ENCODE measurements around the gene SLC12A2. TPM values are rescaled to one million over a fixed set of nuclear protein-coding genes. Genes with fewer than 3 reads are reported as not detected.

SLC12A2 gene
- total RNA-seq, 1 experiment from 2014 or later = 36.9 TPM

GRCh38 chr5:128193665-128194390, 110.3 kb downstream of the SLC12A2 start:
- ATAC-seq = no peak
- in situ Hi-C loops (cut with HindIII; ENCODE audit: low pct_unique_long_range_greater_than_20kb, low sequenced_read_pairs) = no loop called here

DNA sequence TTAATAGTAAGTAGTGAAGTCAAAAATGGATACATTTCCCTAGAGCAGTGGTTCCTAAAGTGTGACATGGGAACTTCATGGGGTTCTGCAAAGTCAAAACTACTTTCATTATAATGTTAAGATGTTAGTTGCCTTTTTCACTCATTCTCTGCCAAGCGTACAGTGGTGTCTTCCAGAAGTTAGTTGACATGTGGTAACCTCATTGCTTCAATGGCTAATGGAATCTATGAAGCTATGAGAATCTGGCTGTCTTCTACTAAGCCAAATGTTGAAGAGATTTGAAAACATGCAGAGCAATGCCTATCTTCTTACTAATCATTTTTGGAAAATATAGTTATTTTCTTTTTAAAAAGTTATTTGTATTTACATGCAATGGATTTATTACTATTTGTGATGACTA, 111.8 kb downstream of the SLC12A2 start:
- H3K27ac ChIP-seq (ENCODE audit: low read length) = no peak overlapping the region
- H3K36me3 ChIP-seq (ENCODE audit: control insufficient read depth, insufficient read depth, low read length) = no peaks in the 10 kb centered on the region
- DNase-seq (ENCODE audit: low read depth, low spot score) (no peak), ATAC-seq (no peak)
- intact Hi-C loops (cut with micrococcal nuclease; ENCODE audit: unreplicated experiment) = no loop called here
- H3K4me1 ChIP-seq (ENCODE audit: control insufficient read depth, insufficient read depth, low read length) = no peaks in the 10 kb centered on the region; the same call in 1 of the 2 replicates
- in situ Hi-C loops (cut with HindIII; ENCODE audit: low pct_unique_long_range_greater_than_20kb, low sequenced_read_pairs) = no loop called here
- TF ChIP-seq TCF7L2 (IDR thresholded peaks at IDR 0.05; ENCODE audit: low read depth, low read length) (no peak), SIN3A (IDR thresholded peaks at IDR 0.05; ENCODE audit: borderline replicate concordance, insufficient read depth, low read depth, low read length) (no peak), POLR2AphosphoS5 (IDR thresholded peaks at IDR 0.05; ENCODE audit: low read depth, low read length) (no peak), REST (IDR thresholded peaks at IDR 0.05; ENCODE audit: insufficient read depth in 1 of 2, low read depth in 2 of 2, low read length in 1 of 2) (no peak)
- TF ChIP-seq, protein P1, sequence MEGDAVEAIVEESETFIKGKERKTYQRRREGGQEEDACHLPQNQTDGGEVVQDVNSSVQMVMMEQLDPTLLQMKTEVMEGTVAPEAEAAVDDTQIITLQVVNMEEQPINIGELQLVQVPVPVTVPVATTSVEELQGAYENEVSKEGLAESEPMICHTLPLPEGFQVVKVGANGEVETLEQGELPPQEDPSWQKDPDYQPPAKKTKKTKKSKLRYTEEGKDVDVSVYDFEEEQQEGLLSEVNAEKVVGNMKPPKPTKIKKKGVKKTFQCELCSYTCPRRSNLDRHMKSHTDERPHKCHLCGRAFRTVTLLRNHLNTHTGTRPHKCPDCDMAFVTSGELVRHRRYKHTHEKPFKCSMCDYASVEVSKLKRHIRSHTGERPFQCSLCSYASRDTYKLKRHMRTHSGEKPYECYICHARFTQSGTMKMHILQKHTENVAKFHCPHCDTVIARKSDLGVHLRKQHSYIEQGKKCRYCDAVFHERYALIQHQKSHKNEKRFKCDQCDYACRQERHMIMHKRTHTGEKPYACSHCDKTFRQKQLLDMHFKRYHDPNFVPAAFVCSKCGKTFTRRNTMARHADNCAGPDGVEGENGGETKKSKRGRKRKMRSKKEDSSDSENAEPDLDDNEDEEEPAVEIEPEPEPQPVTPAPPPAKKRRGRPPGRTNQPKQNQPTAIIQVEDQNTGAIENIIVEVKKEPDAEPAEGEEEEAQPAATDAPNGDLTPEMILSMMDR (IDR thresholded peaks at IDR 0.05) = no peak
- ChIA-PET CTCF (no interaction called here), POLR2A (no interaction called here)
- no TSS peak for BruUV-seq (replicated peaks)
- H3K4me3 ChIP-seq (ENCODE audit: low read depth in 2 of 2, low read length in 2 of 2) = no peak overlapping the region
- no peaks in the 10 kb centered on the region for H3K9me3 ChIP-seq (ENCODE audit: control insufficient read depth, insufficient read depth, low read depth, low read length)
- H3K27me3 ChIP-seq (ENCODE audit: control insufficient read depth, insufficient read depth, low read length) = peaks cover 1% of the 10 kb centered on the region; the same call in 1 of the 2 replicates

More at GRCh38 chr5:128193665-128194390, 110.3 kb downstream of the SLC12A2 start:
- DNase-seq (ENCODE audit: low read depth, low spot score) = no peak
- Histone ChIP-seq H3K27ac (ENCODE audit: low read length) (no peak overlapping the region), H3K27me3 (ENCODE audit: control insufficient read depth, insufficient read depth, low read length) (no peaks in the 10 kb centered on the region), H3K36me3 (ENCODE audit: control insufficient read depth, insufficient read depth, low read length) (no peaks in the 10 kb centered on the region), H3K4me1 (ENCODE audit: control insufficient read depth, insufficient read depth, low read length) (no peaks in the 10 kb centered on the region), H3K4me3 (ENCODE audit: low read depth in 2 of 2, low read length in 2 of 2) (no peak overlapping the region), H3K9me3 (ENCODE audit: control insufficient read depth, insufficient read depth, low read depth, low read length) (no peaks in the 10 kb centered on the region)
- TF ChIP-seq POLR2AphosphoS5 (IDR thresholded peaks at IDR 0.05; ENCODE audit: low read depth, low read length) (no peak), TCF7L2 (IDR thresholded peaks at IDR 0.05; ENCODE audit: low read depth, low read length) (no peak), SIN3A (IDR thresholded peaks at IDR 0.05; ENCODE audit: borderline replicate concordance, insufficient read depth, low read depth, low read length) (no peak), REST (IDR thresholded peaks at IDR 0.05; ENCODE audit: insufficient read depth in 1 of 2, low read depth in 2 of 2, low read length in 1 of 2) (no peak)
- TF ChIP-seq, protein P1 (IDR thresholded peaks at IDR 0.05) = no peak
- CTCF ChIA-PET = no interaction called here
- POLR2A ChIA-PET = no interaction called here
- BruUV-seq (replicated peaks) = no TSS peak
- intact Hi-C loops (cut with micrococcal nuclease; ENCODE audit: unreplicated experiment) = no loop called here

Measured in Panc1 (cell line).